Measurements from ENCODE around the gene EGFR. TPM values are rescaled to one million over a fixed set of nuclear protein-coding genes. Genes with fewer than 3 reads are reported as not detected.
A peak's percentile ranks its signal among the peaks of the same experiment; 100 is the strongest.
"Not testable (repeated sequence)": the region's sequence is repeated elsewhere in the genome, so short reads cannot be mapped to it uniquely, and the experiment has no call there.

The EGFR gene
- total and polyA plus RNA-seq, 7 donors = 3.6 to 39.7 (median 14.1) TPM

DNA sequence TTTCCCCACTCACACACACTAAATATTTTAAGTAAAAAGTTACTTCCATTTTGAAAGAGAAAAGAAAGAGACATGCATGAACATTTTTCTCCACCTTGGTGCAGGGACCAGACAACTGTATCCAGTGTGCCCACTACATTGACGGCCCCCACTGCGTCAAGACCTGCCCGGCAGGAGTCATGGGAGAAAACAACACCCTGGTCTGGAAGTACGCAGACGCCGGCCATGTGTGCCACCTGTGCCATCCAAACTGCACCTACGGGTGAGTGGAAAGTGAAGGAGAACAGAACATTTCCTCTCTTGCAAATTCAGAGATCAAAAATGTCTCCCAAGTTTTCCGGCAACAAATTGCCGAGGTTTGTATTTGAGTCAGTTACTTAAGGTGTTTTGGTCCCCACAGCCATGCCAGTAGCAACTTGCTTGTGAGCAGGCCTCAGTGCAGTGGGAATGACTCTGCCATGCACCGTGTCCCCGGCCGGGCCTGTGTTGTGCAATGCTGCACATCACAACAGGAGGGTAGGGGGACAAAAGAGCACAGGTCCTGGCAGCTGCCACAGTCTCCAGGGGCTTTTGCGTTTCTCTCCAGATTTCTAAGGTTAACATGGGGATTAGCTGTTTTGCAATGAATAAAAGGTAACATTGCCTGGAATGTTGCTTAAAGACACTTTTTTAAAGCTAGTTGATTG, 146.5 kb downstream of the EGFR start:
- DNase-seq (no peak), ATAC-seq (peak in 3 of 4 donors; percentile 44 to 66 (median 56))
- H3K4me3 ChIP-seq = no peak overlapping the region
- intact Hi-C loops (cut with DNase I) = no loop called here
- H3K36me3 ChIP-seq (ENCODE audit: insufficient read depth in 1 of 2, low read depth in 1 of 2) = peaks cover 0 to 59% of the 10 kb centered on the region in 2 donors
- H3K9me3 ChIP-seq = no peaks in the 10 kb centered on the region
- H3K27me3 ChIP-seq (ENCODE audit: insufficient read depth in 3 of 3, low read length in 2 of 3) = no peaks in the 10 kb centered on the region
- H3K4me1 ChIP-seq = peaks cover 15% of the 10 kb centered on the region
- WGBS, 3 donors = 70 to 89% (median 74%) methylated on average over 13 of the region's 13 CpGs
- no peak overlapping the region for H3K27ac ChIP-seq
- TF ChIP-seq, protein P1, sequence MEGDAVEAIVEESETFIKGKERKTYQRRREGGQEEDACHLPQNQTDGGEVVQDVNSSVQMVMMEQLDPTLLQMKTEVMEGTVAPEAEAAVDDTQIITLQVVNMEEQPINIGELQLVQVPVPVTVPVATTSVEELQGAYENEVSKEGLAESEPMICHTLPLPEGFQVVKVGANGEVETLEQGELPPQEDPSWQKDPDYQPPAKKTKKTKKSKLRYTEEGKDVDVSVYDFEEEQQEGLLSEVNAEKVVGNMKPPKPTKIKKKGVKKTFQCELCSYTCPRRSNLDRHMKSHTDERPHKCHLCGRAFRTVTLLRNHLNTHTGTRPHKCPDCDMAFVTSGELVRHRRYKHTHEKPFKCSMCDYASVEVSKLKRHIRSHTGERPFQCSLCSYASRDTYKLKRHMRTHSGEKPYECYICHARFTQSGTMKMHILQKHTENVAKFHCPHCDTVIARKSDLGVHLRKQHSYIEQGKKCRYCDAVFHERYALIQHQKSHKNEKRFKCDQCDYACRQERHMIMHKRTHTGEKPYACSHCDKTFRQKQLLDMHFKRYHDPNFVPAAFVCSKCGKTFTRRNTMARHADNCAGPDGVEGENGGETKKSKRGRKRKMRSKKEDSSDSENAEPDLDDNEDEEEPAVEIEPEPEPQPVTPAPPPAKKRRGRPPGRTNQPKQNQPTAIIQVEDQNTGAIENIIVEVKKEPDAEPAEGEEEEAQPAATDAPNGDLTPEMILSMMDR (IDR thresholded peaks at IDR 0.05) = no peak

DNA sequence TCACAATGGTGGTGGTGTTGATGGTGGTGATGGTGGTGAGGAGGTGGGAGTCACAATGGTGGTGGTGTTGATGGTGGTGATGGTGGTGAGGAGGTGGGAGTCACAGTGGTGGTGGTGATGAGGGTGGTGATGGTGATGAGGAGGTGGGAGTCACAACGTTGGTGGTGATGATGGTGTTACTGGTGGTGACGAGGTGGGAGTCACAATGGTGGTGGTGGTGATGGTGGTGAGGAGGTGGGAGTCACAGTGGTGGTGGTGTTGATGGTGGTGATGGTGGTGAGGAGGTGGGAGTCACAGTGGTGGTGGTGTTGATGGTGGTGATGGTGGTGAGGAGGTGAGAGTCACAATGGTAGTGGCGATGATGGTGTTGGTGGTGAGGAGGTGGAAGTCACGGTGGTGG, 148.5 kb downstream of the EGFR start:
- Histone ChIP-seq H3K4me1 (peaks cover 20% of the 10 kb centered on the region), H3K36me3 (ENCODE audit: insufficient read depth in 1 of 2, low read depth in 1 of 2) (peaks cover 0 to 43% of the 10 kb centered on the region in 2 donors)
- 91 to 98% (median 95%) methylated on average over 4 of the region's 4 CpGs for WGBS, 3 donors
- intact Hi-C loops (cut with DNase I); H3K27me3 ChIP-seq (ENCODE audit: insufficient read depth in 3 of 3, low read length in 2 of 3); ATAC-seq; H3K4me3 ChIP-seq; H3K9me3 ChIP-seq; DNase-seq; H3K27ac ChIP-seq: not testable (repeated sequence)

- ATAC-seq (no peak), DNase-seq (no peak)
- Histone ChIP-seq H3K36me3 (ENCODE audit: insufficient read depth in 1 of 2, low read depth in 1 of 2) (peaks cover 4 to 45% of the 10 kb centered on the region in 2 donors), H3K27me3 (ENCODE audit: insufficient read depth in 3 of 3, low read length in 2 of 3) (no peaks in the 10 kb centered on the region), H3K27ac (peak overlapping the region; percentile 33), H3K9me3 (no peaks in the 10 kb centered on the region), H3K4me1 (peaks cover 16% of the 10 kb centered on the region), H3K4me3 (no peak overlapping the region)
- WGBS, 3 donors = 67 to 81% (median 72%) methylated on average over 11 of the region's 11 CpGs
- intact Hi-C loops (cut with DNase I) = no loop called here
- TF ChIP-seq, protein P1 (IDR thresholded peaks at IDR 0.05) = no peak
Observed at GRCh38 chr7:55170335-55171069, 151.7 kb downstream of the EGFR start.

DNA sequence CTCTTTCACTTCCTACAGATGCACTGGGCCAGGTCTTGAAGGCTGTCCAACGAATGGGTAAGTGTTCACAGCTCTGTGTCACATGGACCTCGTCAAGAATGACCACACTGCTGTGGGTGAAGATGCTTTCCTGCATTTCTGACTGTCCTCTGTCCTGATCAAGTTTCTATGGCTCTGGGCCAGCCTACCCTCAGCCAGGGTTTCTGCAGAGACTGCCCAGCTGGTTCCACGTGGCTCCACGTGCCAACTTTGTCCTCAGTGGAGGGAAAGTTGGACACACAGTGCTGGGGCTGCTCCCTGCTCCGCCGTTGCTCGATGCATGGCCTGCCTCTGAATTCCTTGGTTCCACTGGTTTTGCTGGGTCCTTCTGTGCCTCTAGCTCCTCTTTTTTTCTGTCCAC, 152.3 kb downstream of the EGFR start:
- H3K9me3 ChIP-seq = no peaks in the 10 kb centered on the region
- DNase-seq = peak in 1 of 2 donors; percentile 73
- H3K4me3 ChIP-seq = no peak overlapping the region
- no peaks in the 10 kb centered on the region for H3K27me3 ChIP-seq (ENCODE audit: insufficient read depth in 3 of 3, low read length in 2 of 3)
- peak overlapping the region; percentile 5 for H3K27ac ChIP-seq
- peaks cover 12% of the 10 kb centered on the region for H3K4me1 ChIP-seq
- intact Hi-C loops (cut with DNase I) = no loop called here
- TF ChIP-seq, protein P1 (IDR thresholded peaks at IDR 0.05) = no peak
- peaks cover 4 to 45% of the 10 kb centered on the region in 2 donors for H3K36me3 ChIP-seq (ENCODE audit: insufficient read depth in 1 of 2, low read depth in 1 of 2)
- peak; percentile 78 to 88 (median 84) for ATAC-seq
- 24 to 32% (median 30%) methylated on average over 7 of the region's 7 CpGs for WGBS, 3 donors

- Histone ChIP-seq H3K9me3 (no peaks in the 10 kb centered on the region), H3K27me3 (ENCODE audit: insufficient read depth in 3 of 3, low read length in 2 of 3) (no peaks in the 10 kb centered on the region), H3K27ac (no peak overlapping the region), H3K4me1 (peaks cover 16% of the 10 kb centered on the region), H3K36me3 (ENCODE audit: insufficient read depth in 1 of 2, low read depth in 1 of 2) (peaks cover 4 to 45% of the 10 kb centered on the region in 2 donors), H3K4me3 (no peak overlapping the region)
- DNase-seq = no peak
- TF ChIP-seq, protein P1 (IDR thresholded peaks at IDR 0.05) = no peak
- 92 to 96% (median 93%) methylated on average over 5 of the region's 5 CpGs for WGBS, 3 donors
- ATAC-seq = no peak
- intact Hi-C loops (cut with DNase I) = no loop called here
Observed at GRCh38 chr7:55172161-55172560, 153.3 kb downstream of the EGFR start.
